ENCODE measurements around the gene DCAF4. TPM values are rescaled to one million over a fixed set of nuclear protein-coding genes. Genes with fewer than 3 reads are reported as not detected.

Gene DCAF4
- total and polyA plus RNA-seq, 2 of the 4 experiments (the other 2 are of a cell fraction): 28.8 to 29.4 TPM

GRCh38 chr14:72986214-72986613 is 60.0 kb downstream of the DCAF4 start:
- ATAC-seq (ENCODE audit: low read depth): no peak
- POLR2A ChIA-PET (ENCODE audit: unreplicated experiment): no interaction called here

More at GRCh38 chr14:72986214-72986613, 60.0 kb downstream of the DCAF4 start:
- H3K27ac ChIP-seq (ENCODE audit: insufficient read depth, low read length): no peak overlapping the region
- no CpG with 5 or more reads among the region's 3 CpGs for WGBS, 2 experiments (ENCODE audit: extremely low coverage in 2 of 2, insufficient read length in 1 of 2)
- H4K5ac ChIP-seq (ENCODE audit: low read depth, low read length): no peak overlapping the region
- H2BK120ac ChIP-seq (ENCODE audit: low read depth, low read length): no peak overlapping the region
- H3K56ac ChIP-seq (ENCODE audit: extremely low read depth, insufficient read depth, low read length): no peak overlapping the region
- H3K36me3 ChIP-seq (ENCODE audit: control insufficient read depth, insufficient read depth, low read length): peaks cover 41% of the 10 kb centered on the region
- H3K14ac ChIP-seq (replicated peaks; ENCODE audit: low read depth, low read length): no peak overlapping the region
- dilution Hi-C loops (cut with HindIII; ENCODE audit: low sequenced_read_pairs, unreplicated experiment): no loop called here
- H2BK5ac ChIP-seq (ENCODE audit: low read depth, low read length, poor library complexity, severe bottlenecking): no peak overlapping the region
- no peak for TF ChIP-seq MAFK (IDR thresholded peaks at IDR 0.05; ENCODE audit: low read depth, low read length)
- no peak for TF ChIP-seq CHD1 (IDR thresholded peaks at IDR 0.05; ENCODE audit: low read depth, low read length)
- TF ChIP-seq RFX5 (IDR thresholded peaks at IDR 0.05; ENCODE audit: low read depth, low read length): no peak
- TF ChIP-seq MAZ (IDR thresholded peaks at IDR 0.05; ENCODE audit: borderline replicate concordance, low read depth, low read length): no peak
- TF ChIP-seq SMC3 (IDR thresholded peaks at IDR 0.05; ENCODE audit: low read depth, low read length): no peak
- no peak for TF ChIP-seq BHLHE40 (IDR thresholded peaks at IDR 0.05; ENCODE audit: low read depth, low read length)
- TF ChIP-seq FOS (IDR thresholded peaks at IDR 0.05; ENCODE audit: low read depth, low read length): no peak
- no peak for TF ChIP-seq ELK1 (IDR thresholded peaks at IDR 0.05; ENCODE audit: borderline replicate concordance, low read depth, low read length)
- TF ChIP-seq RAD21 (IDR thresholded peaks at IDR 0.05; ENCODE audit: low read length): no peak
- no peak for TF ChIP-seq RCOR1 (IDR thresholded peaks at IDR 0.05; ENCODE audit: insufficient replicate concordance, low read length)
- TF ChIP-seq NFE2L2 (IDR thresholded peaks at IDR 0.05; ENCODE audit: low read depth, low read length): no peak
- TF ChIP-seq POLR2A (IDR thresholded peaks at IDR 0.05; ENCODE audit: low read depth, low read length): no peak
- no peak for TF ChIP-seq MXI1 (IDR thresholded peaks at IDR 0.05; ENCODE audit: borderline replicate concordance, low read depth, low read length)
- TF ChIP-seq CEBPB (IDR thresholded peaks at IDR 0.05; ENCODE audit: low read depth, low read length): no peak
- no peak for TF ChIP-seq USF2 (IDR thresholded peaks at IDR 0.05; ENCODE audit: low read depth, low read length)
- no peak for TF ChIP-seq CTCF (conservative IDR thresholded peaks at IDR 0.05; ENCODE audit: low read depth, low read length)
- H3K79me1 ChIP-seq (ENCODE audit: low read depth in 1 of 2, low read length in 2 of 2): peaks cover 11 to 24% of the 10 kb centered on the region in 2 experiments; a peak in 3 of 4 replicates
- H2BK15ac ChIP-seq (ENCODE audit: low read depth, low read length): no peak overlapping the region
- no peaks in the 10 kb centered on the region for H3K9me3 ChIP-seq (ENCODE audit: control insufficient read depth, insufficient read depth, low read length)
- H3K27me3 ChIP-seq (ENCODE audit: control insufficient read depth, insufficient read depth, low read length): no peaks in the 10 kb centered on the region
- H4K8ac ChIP-seq (ENCODE audit: low read depth in 2 of 2, low read length in 2 of 2): no peak overlapping the region
- no peak overlapping the region for H4K91ac ChIP-seq (ENCODE audit: insufficient read depth, low read depth, low read length)
- no peak overlapping the region for H3K23ac ChIP-seq (ENCODE audit: low read depth, low read length)
- no peak overlapping the region for H2AK5ac ChIP-seq (ENCODE audit: low read depth, low read length)
- no peak overlapping the region for H3K18ac ChIP-seq (ENCODE audit: low read depth, low read length)
- no TSS peak for BruUV-seq (replicated peaks)
- H4K20me1 ChIP-seq (ENCODE audit: insufficient read depth, low read length): peaks cover 3% of the 10 kb centered on the region; the same call in 1 of the 2 replicates
- in situ Hi-C loops (cut with MboI; ENCODE audit: low sequenced_read_pairs): no loop called here
- intact Hi-C loops (cut with micrococcal nuclease): no loop called here
- no peak overlapping the region for H3K4me3 ChIP-seq (ENCODE audit: insufficient read depth, low read depth, low read length)
- H2AK9ac ChIP-seq (replicated peaks; ENCODE audit: low read depth, low read length, poor library complexity): no peak overlapping the region
- no peaks in the 10 kb centered on the region for H3K4me1 ChIP-seq (ENCODE audit: control insufficient read depth, insufficient read depth, low read length)
- no peak overlapping the region for H2AFZ ChIP-seq (replicated peaks; ENCODE audit: low read length, poor library complexity)
- no peak overlapping the region for H3K9ac ChIP-seq (ENCODE audit: low read depth, low read length)
- no peak for DNase-seq
- H3K4me2 ChIP-seq (ENCODE audit: low read depth, low read length): no peak overlapping the region
- CTCF ChIA-PET: no interaction called here
- H3K4ac ChIP-seq (ENCODE audit: low read depth, low read length): no peak overlapping the region
- no peak overlapping the region for H2BK20ac ChIP-seq (ENCODE audit: low read depth, low read length)
- H3K9me1 ChIP-seq (ENCODE audit: insufficient read depth, low read length): no peaks in the 10 kb centered on the region

Data from IMR-90 (cell line).